ENCODE data around the gene TOR1A.
"Not testable (repeated sequence)": the region's sequence is repeated elsewhere in the genome, so short reads cannot be mapped to it uniquely, and the experiment has no call there.

The TOR1A gene

GRCh38 chr9:129781981-129782380 lies 42.0 kb downstream of the TOR1A start:
- no peak for DNase-seq (ENCODE audit: low spot score)

- DNase-seq (ENCODE audit: low spot score) = no peak
These were observed 42.8 kb downstream of the TOR1A start for GRCh38 chr9:129781131-129781530.

- no peak for DNase-seq (ENCODE audit: low spot score)
These were observed 44.3 kb downstream of the TOR1A start for GRCh38 chr9:129779560-129780190.

- no peak for DNase-seq (ENCODE audit: low spot score)
These were observed 45.5 kb downstream of the TOR1A start for GRCh38 chr9:129778469-129778868.

GRCh38 chr9:129777769-129778130 lies 46.2 kb downstream of the TOR1A start:
- DNase-seq (ENCODE audit: low spot score) = no peak

- DNase-seq (ENCODE audit: low spot score) = no peak
These were observed 46.8 kb downstream of the TOR1A start for GRCh38 chr9:129776938-129777768.

GRCh38 chr9:129776566-129776937 lies 47.4 kb downstream of the TOR1A start:
- no peak for DNase-seq (ENCODE audit: low spot score)

GRCh38 chr9:129776096-129776495 lies 47.8 kb downstream of the TOR1A start:
- DNase-seq (ENCODE audit: low spot score) = not testable (repeated sequence)

GRCh38 chr9:129775448-129775798 lies 48.5 kb downstream of the TOR1A start:
- no peak for DNase-seq (ENCODE audit: low spot score)

- DNase-seq (ENCODE audit: low spot score) = no peak
These were observed 49.0 kb downstream of the TOR1A start for GRCh38 chr9:129774791-129775447.

GRCh38 chr9:129773262-129774048 lies 50.5 kb downstream of the TOR1A start:
- no peak for DNase-seq (ENCODE audit: low spot score)

- no peak for DNase-seq (ENCODE audit: low spot score)
These were observed 53.2 kb downstream of the TOR1A start for GRCh38 chr9:129770741-129771140.

GRCh38 chr9:129769669-129770068 lies 54.3 kb downstream of the TOR1A start:
- DNase-seq (ENCODE audit: low spot score) = no peak

GRCh38 chr9:129768486-129768885 lies 55.5 kb downstream of the TOR1A start:
- no peak for DNase-seq (ENCODE audit: low spot score)

GRCh38 chr9:129765764-129766317 lies 58.1 kb downstream of the TOR1A start:
- DNase-seq (ENCODE audit: low spot score) = no peak

GRCh38 chr9:129762985-129763926 lies 60.7 kb downstream of the TOR1A start:
- DNase-seq (ENCODE audit: low spot score) = no peak
